Liver (tissue), 9 donors: ENCODE measurements around the gene DTNA. TPM values are rescaled to one million over a fixed set of nuclear protein-coding genes. Genes with fewer than 3 reads are reported as not detected.
"Not testable (repeated sequence)": the region's sequence is repeated elsewhere in the genome, so short reads cannot be mapped to it uniquely, and the experiment has no call there.

Experiments used
- DNase-seq: peaks from one replicate; pipeline ENCODE4 v3.0.0-alpha.2; 2017; ENCODE audit warnings: low spot score
- H3K27ac ChIP-seq, 2 donors: one replicate each; pipeline ENCODE4 v1.7.0; 2013; ENCODE audit warnings: inconsistent platforms in 2 of 2, low read length in 2 of 2, control low read depth in 1 of 2, low read depth in 1 of 2, mild to moderate bottlenecking in 1 of 2
- H3K27me3 ChIP-seq, 4 donors: one replicate each; pipeline versions ENCODE4 v1.6.1 to v1.7.0; 2013; ENCODE audit warnings: low read length in 3 of 4, inconsistent platforms in 1 of 4, mild to moderate bottlenecking in 1 of 4, moderate library complexity in 1 of 4; ENCODE audit not compliant: control insufficient read depth in 4 of 4, insufficient read depth in 4 of 4
- H3K36me3 ChIP-seq, 4 donors: one replicate each; pipeline versions ENCODE4 v1.6.1 to v1.7.0; 2013; ENCODE audit warnings: low read length in 3 of 4, mild to moderate bottlenecking in 3 of 4, low read depth in 1 of 4, moderate library complexity in 1 of 4; ENCODE audit not compliant: control insufficient read depth in 4 of 4, insufficient read depth in 3 of 4
- H3K4me1 ChIP-seq, 4 donors: one replicate each; pipeline versions ENCODE4 v1.6.1 to v1.7.0; 2013; ENCODE audit warnings: low read length in 3 of 4, mild to moderate bottlenecking in 3 of 4, moderate library complexity in 1 of 4; ENCODE audit not compliant: control insufficient read depth in 4 of 4, insufficient read depth in 4 of 4
- H3K4me3 ChIP-seq, 3 donors: one replicate each; pipeline versions ENCODE4 v1.6.1 to v1.7.0; 2013; ENCODE audit warnings: low read length in 3 of 3, control low read depth in 1 of 3, low read depth in 1 of 3, mild to moderate bottlenecking in 1 of 3
- H3K9ac ChIP-seq, 2 donors: one replicate each; pipeline ENCODE4 v1.7.0; 2013; ENCODE audit warnings: low read length in 2 of 2, mild to moderate bottlenecking in 2 of 2, moderate library complexity in 2 of 2, control low read depth in 1 of 2, low read depth in 1 of 2
- H3K9me3 ChIP-seq, 4 donors: one replicate each; pipeline versions ENCODE4 v1.6.1 to v1.7.0; 2013; ENCODE audit warnings: low read length in 3 of 4; ENCODE audit not compliant: control insufficient read depth in 4 of 4
- ATF3 ChIP-seq: IDR thresholded peaks from 2 replicates; pipeline ENCODE4 v1.6.1; 2016; ENCODE audit warnings: antibody characterized with exemption
- CTCF ChIP-seq: fragments of 150-350 bp; IDR thresholded peaks from 2 replicates; pipeline ENCODE4 v1.5.1; 2017; ENCODE audit warnings: improper control_type of control experiment, low read depth, low read length; ENCODE audit not compliant: missing input control
- EGR1 ChIP-seq, 2 donors: IDR thresholded peaks; 2 replicates each; pipeline ENCODE4 v1.6.1; 2016 to 2018; ENCODE audit warnings: antibody characterized with exemption in 2 of 2, low read depth in 2 of 2
- FOXA1 ChIP-seq: IDR thresholded peaks from 2 replicates; pipeline ENCODE4 v1.6.1; 2016; ENCODE audit warnings: antibody characterized with exemption
- FOXA2 ChIP-seq: IDR thresholded peaks from 2 replicates; pipeline ENCODE4 v1.6.1; 2016; ENCODE audit warnings: antibody characterized with exemption
- HNF4A ChIP-seq, 2 donors: conservative IDR thresholded peaks; 2 replicates each; pipeline ENCODE4 v1.6.1; 2016; ENCODE audit warnings: antibody characterized with exemption in 2 of 2, mild to moderate bottlenecking in 2 of 2
- JUND ChIP-seq, 2 donors: IDR thresholded peaks; 2 replicates each; pipeline ENCODE4 v1.6.1; 2016; ENCODE audit warnings: antibody characterized with exemption in 2 of 2
- MAX ChIP-seq: IDR thresholded peaks from 2 replicates; pipeline ENCODE4 v1.6.1; 2016; ENCODE audit warnings: antibody characterized with exemption
- NR2F2 ChIP-seq: IDR thresholded peaks from 2 replicates; pipeline ENCODE4 v1.6.1; 2016; ENCODE audit warnings: antibody characterized with exemption
- RAD21 ChIP-seq, 2 donors: IDR thresholded peaks; 2 replicates each; pipeline ENCODE4 v1.6.1; 2016; ENCODE audit warnings: antibody characterized with exemption in 2 of 2, mild to moderate bottlenecking in 2 of 2
- SP1 ChIP-seq: IDR thresholded peaks from 2 replicates; pipeline ENCODE4 v1.6.1; 2018; ENCODE audit warnings: antibody characterized with exemption, mild to moderate bottlenecking
- YY1 ChIP-seq: IDR thresholded peaks from 2 replicates; pipeline ENCODE4 v1.6.1; 2016; ENCODE audit warnings: antibody characterized with exemption, mild to moderate bottlenecking
- WGBS: extraction: QIAGEN DNeasy Blood & Tissue Kit; methylation state at CpG from one replicate; pipeline ENCODE4 v1.1.7; 2013; 5-methylcytosine and 5-hydroxymethylcytosine counted together
- polyA plus RNA-seq, 2 donors: library from polyadenylated mRNA; stranded (reverse) in 1 of 2; unstranded in 1 of 2; fragments of 200-250 nt in 1 of 2; fragments of >200 nt in 1 of 2; fragmentation: Nextera tagmentation in 1 of 2; extraction: Ambion mirVana in 1 of 2; gene quantifications; one replicate each; pipeline versions ENCODE4 v1.2.1 to v1.2.3, GENCODE V29; 2013 to 2015
- total RNA-seq, 2 donors: library from RNA; depleted of rRNA; stranded (reverse); fragments of >200 nt; gene quantifications; one replicate each; pipeline ENCODE4 v1.2.3, GENCODE V29; 2014
- donor health status: healthy.
- donor health status: healthy.
- donor health status: healthy.
- donor health status: healthy.
- donor health status: healthy.

Gene DTNA
- total and polyA plus RNA-seq, 4 donors: 0.33 to 3.2 (median 1.4) TPM

- WGBS: 52% methylated on average over 4 of the region's 4 CpGs
- Histone ChIP-seq H3K9me3 (no peaks in the 10 kb centered on the region), H3K27me3 (no peaks in the 10 kb centered on the region), H3K4me3 (no peak overlapping the region), H3K36me3 (no peaks in the 10 kb centered on the region), H3K27ac (no peak overlapping the region), H3K4me1 (peaks cover 0 to 4% (median 0%) of the 10 kb centered on the region in 4 donors), H3K9ac (no peak overlapping the region)
- DNase-seq: no peak
- TF ChIP-seq FOXA2: no peak
- TF ChIP-seq SP1: no peak
- no peak for TF ChIP-seq FOXA1
- TF ChIP-seq RAD21 (IDR thresholded peaks at IDR 0.05): peak; percentile 71 to 85
- peak; percentile 65 for TF ChIP-seq CTCF
- peak; percentile 21 for TF ChIP-seq NR2F2
These were observed 48.5 kb upstream of the DTNA start for GRCh38 chr18:34661464-34662087.

GRCh38 chr18:34676816-34677574, 33.1 kb upstream of the DTNA start:
- H3K9me3 ChIP-seq: no peaks in the 10 kb centered on the region
- 89% methylated on average over 3 of the region's 3 CpGs for WGBS
- no peaks in the 10 kb centered on the region for H3K4me1 ChIP-seq
- H3K36me3 ChIP-seq: no peaks in the 10 kb centered on the region
- no peak for DNase-seq
- H3K27ac ChIP-seq: no peak overlapping the region
- H3K4me3 ChIP-seq: no peak overlapping the region
- no peaks in the 10 kb centered on the region for H3K27me3 ChIP-seq
- TF ChIP-seq FOXA1 (no peak), MAX (no peak), EGR1 (IDR thresholded peaks at IDR 0.05; ENCODE audit: low read depth in 2 of 2) (no peak), FOXA2 (no peak), RAD21 (IDR thresholded peaks at IDR 0.05) (no peak), ATF3 (no peak), YY1 (no peak), JUND (IDR thresholded peaks at IDR 0.05) (no peak), HNF4A (conservative IDR thresholded peaks at IDR 0.05) (no peak)
- no peak overlapping the region for H3K9ac ChIP-seq

GRCh38 chr18:34689750-34690149, 20.3 kb upstream of the DTNA start:
- not testable (repeated sequence) for DNase-seq, H3K4me1 ChIP-seq, H3K4me3 ChIP-seq, H3K36me3 ChIP-seq, H3K27ac ChIP-seq, H3K27me3 ChIP-seq, H3K9me3 ChIP-seq, H3K9ac ChIP-seq
- WGBS: 86% methylated on average over 3 of the region's 3 CpGs
